GM21825 (cell line): Measurements from ENCODE around the gene FILIP1.
A peak's percentile ranks its signal among the peaks of the same experiment; 100 is the strongest.
"Not testable (repeated sequence)": the region's sequence is repeated elsewhere in the genome, so short reads cannot be mapped to it uniquely, and the experiment has no call there.

Experiments
- ATAC-seq: cut with Tn5 transposase; IDR thresholded peaks from one replicate; pipeline ENCODE4 v1.9.1; 2021; ENCODE audit warnings: mild to moderate bottlenecking, moderate library complexity; ENCODE audit not compliant: unreplicated experiment

FILIP1 gene

DNA sequence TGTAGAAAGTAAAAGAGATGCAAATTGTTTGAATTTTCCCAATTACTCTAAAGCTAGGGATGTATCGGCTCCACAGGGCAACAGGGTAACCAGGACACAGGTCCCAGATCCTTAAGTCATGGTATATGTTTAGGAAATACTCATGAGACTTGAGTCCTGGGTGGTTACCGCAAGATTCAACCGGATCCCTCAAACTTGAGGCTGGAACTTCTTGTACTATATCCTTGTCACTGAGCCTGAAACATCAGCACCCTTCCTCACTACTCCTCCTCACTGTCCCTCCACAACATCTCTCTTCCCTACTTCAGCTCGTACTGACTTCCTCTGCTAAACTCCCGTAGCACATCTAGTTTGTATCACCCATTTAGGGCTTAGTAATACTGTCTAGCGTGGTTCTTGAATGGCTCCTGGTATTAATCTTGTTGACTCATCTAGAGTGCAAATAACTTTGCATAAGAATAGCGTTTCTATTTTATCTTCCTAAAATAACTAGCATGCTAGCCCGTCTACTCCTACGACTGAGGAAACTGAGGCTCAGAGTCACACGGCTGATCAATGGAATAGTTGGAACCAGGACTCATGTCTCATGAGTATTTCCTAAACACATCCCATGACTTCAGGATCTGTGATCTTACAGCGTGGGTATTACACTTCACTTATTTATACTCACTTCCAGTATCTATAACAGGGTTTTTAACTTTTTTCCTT is 72.1 kb downstream of the FILIP1 start:
- ATAC-seq = no peak

DNA sequence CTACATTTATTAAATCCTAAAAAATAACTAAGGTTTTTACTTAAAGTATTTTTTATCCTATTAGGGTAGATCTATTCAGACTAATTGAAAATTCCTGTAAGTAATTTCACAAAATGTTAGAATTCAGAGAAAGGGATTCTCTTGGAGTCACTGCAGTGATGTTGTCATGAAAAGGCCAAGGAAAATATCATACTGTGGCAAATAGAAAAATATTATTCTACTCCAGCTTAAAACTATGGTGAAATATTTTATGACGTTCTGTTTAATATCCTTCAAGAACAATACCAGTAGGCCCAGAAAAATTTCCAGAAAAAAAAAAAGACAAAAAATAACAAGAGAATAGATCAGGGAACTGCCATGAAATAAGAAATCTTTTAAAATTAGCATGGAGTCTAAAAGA is 73.6 kb downstream of the FILIP1 start:
- no peak for ATAC-seq

GRCh38 chr6:75419416-75419815 is 74.2 kb downstream of the FILIP1 start:
- no peak for ATAC-seq

DNA sequence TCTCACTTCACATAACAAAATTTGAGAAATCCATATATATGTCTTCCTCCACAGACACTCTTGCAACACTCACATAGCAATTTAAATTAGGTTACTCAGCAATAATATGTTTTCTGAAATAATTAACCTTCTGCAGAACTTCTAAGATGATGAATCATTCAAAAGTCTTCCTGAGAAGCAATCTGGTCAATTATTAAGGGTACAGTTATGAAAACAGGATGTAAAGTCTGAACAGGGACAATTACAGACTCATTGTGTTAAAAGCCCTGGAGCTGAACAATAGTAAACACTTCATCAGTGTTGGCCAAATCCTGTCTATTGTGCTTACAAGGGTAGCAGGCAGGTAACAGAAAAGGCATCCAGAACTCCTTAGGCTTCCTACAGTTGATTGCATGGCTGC is 75.4 kb downstream of the FILIP1 start:
- ATAC-seq = peak; percentile 94

DNA sequence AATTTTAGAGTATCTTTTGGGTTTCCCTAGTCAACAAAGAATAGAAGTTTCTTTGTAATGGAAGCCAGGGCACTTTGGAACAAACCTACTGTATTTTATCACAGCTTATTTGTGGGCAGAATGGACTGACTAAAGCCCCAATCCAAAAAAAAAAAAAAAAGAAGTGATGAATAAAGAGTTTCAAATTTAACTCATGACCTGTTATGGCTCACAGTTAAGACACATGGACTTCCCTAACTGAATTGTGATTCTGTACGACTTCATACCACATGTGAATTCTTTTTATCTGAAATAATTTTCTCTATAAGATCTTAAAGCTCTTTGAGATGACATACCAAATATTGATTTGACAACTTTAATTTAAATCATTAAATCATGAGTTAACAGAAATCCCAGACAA is 77.2 kb downstream of the FILIP1 start:
- no peak for ATAC-seq

GRCh38 chr6:75415804-75416203 is 77.8 kb downstream of the FILIP1 start:
- ATAC-seq = no peak

DNA sequence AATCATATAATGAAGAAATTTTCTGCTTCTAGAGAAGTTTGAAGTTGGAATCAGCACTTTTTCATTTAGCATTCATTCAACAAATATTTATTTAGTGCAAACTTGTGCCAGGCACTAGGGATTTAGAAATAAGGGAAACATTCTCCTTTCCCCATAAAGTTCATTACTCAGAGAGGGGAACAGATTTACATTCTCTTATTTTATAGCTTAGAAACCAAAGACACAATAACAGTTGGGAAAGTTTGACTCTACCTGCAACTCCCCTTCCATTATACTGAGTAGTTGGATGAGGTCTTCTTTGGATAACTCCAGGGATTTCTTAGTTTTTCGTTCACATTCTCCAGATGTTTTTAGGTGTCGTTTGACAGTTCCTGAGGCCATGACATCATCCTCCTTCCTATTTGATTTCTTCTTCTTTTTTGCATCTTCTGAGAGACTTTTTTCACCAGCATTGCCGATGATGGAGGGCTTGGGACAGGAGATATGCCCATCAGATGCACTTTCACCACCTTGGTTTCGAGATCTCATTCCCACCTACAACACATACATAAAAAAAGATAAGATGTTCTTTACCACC is 79.1 kb downstream of the FILIP1 start:
- no peak for ATAC-seq

DNA sequence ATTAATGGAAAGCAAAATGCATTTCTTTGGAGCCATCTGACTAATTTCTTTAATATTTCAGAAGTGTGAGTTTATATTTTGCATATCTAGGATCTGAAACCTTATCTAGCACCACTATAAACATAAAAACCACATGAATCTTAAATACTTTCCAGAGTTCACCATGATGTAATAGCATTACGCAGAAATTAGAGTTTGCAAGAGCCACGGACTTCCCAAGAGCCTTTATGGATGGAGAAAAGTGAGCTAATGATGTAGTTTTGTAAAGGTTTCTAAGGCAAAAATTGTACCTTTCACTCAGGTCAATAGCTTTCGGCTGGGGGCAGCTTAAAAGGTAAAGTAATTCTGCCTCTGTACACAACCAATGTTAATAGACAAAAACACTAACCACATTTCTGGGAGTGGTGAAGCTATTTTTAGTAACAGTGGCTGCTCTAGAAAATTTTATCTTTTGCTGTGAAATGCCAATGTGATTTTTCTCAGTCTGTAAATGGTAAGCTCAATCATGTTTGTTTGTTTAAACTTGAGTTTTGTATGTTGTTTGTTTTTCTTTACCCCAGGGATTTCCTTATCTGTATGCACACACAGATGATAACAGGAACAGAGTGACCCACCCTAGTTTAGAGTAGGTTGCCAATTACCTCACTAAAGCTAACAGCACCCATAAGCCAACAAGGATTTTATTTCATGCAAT is 80.5 kb downstream of the FILIP1 start:
- ATAC-seq = no peak

DNA sequence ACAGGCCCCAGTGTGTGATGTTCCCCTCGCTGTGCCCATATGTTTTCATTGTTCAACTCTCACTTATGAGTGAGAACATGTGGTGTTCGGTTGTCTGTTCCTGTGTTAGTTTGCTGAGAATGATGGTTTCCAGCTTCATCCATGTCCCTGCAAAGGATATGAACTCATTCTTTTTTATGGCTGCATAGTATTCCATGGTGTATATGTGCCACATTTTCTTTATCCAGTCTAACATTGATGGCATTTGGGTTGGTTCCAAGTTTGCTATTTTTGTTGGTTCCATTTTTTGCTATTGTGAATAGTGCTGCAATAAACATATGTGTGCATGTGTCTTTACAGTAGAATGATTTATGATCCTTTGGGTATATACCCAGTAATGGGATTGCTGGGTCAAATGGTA is 83.0 kb downstream of the FILIP1 start:
- ATAC-seq = not testable (repeated sequence)

DNA sequence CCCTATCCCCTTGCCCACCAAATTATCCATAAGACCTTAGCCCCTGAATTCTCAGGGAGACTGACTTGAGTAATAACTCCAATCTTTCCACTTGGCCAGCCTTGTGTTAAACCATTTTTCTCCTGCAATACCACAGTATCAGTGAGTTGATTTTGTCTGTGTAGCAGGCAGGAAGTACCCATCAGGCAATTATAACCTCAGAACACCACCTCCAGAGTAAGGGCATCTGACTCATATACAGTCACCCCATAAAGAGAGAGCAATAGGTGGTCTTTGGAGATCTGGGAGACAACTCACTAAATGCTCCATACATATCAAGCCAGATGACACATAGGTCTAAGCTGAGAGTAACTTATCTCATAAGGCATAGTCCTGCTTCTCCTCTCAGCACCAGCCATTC is 83.7 kb downstream of the FILIP1 start:
- no peak for ATAC-seq

GRCh38 chr6:75409286-75409685 is 84.3 kb downstream of the FILIP1 start:
- ATAC-seq = no peak

DNA sequence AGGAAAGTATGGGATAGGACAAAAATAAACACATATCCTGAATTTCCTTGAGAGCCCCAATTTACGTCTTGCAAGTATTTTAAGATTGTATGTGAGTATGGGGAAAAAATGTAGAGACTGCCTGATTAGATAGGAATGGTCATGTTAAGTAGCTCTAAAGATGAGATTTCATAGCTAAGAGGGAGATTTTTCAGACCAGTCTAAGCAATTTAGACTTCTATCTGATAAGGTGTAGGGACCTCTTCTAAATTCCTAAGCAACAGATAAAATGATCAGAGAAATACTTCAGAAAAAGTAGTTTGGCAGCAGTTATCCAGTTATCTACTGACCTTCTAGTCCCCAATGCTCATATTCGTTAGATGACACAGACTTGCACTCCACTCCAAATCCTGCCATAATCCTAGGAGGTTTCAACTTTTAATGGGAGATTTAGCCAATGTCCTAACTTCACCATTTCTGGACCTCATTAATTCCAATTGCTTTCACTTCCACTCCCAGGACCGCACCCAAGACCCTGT is 90.0 kb downstream of the FILIP1 start:
- ATAC-seq = no peak

DNA sequence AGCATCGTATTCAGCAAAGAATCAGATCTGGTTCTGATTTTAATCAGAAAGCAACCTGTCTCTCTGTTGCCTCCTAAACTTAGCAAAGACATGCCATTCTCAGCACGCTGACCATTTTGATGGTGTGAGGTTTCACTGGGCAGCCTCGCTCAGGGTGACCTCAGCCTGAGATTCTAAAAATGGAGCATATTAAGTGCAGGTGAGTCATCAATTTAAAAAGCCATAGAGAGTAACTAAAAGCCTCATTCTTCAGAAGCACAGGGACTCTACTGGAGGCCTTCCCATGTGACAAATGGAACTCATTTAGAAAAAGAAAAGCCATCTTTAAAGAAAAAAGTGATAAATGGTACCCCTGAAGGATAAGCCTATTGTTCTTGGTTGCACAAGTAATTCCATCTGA is 91.3 kb downstream of the FILIP1 start:
- ATAC-seq = no peak

- no peak for ATAC-seq
These were observed 95.7 kb downstream of the FILIP1 start for GRCh38 chr6:75397656-75398465.

DNA sequence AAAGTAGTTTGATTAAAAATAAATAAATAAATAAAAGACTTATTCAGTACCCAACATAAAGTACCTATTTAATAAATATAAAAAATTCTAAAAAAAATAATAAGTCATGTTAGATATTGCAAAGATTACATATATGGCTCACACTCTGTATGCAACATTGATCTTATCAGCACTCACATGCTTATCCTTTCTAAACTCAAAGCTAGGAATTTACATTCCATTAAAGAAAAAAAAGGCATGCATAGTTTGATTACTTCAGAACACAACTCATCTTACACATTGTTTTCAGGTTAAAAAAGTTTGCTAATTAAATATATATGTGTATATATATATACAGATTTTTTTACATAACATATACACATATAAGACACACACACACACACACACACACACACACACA is 96.4 kb downstream of the FILIP1 start:
- no peak for ATAC-seq

- no peak for ATAC-seq
These were observed 97.4 kb downstream of the FILIP1 start for GRCh38 chr6:75396005-75396800.

- no peak for ATAC-seq
These were observed 99.8 kb downstream of the FILIP1 start for GRCh38 chr6:75393806-75394205.

DNA sequence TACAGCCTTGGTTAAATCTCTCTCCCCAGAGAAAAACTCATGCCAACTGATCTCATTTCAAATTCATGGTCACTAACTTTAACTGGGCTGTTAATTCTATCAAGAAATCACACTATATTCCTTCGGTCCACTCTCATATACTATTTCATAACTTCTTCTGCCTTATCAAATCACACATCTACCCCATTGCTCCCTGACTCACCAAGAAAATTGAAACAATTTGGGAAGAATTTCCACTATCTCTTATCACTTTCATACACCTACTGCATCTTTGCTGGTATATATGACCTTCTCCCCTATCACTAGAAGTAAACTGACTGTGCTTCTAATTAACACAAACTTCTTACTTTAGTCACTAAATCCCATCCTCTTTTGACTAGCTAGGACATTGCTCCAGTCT is 102.3 kb downstream of the FILIP1 start:
- ATAC-seq = no peak

DNA sequence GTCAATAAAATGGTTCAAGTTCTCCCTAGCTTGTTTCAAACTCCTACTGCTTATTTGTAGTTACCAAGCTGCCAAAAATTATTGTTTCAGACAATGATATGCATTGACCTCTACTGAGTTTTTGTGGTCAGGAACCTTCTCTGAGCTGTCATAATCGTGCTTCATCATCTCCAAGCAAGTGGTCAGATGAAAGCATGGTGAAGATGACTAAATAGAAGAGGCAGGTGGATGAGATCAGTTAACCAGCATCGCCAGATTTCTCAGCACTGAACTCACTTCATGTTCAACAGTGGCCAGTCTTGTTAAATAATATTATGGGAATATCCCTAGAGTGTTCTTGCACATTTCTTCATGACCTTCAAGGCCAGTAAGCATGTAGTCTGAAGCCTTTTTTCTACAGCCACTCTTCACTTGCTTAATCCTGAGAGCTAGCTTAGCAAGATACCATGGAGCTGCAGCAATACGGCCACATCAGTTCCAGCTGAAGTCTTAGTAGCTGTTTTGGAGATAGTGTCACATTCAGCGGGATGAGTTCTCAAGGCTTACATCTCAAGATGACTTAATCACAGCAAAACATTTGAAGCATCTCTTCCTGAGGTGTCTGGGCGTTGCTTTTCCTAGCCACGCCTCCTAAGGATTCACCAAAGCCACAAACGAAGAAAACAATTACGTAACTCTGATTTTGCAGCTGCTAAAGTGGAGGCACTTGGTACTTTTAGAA is 107.4 kb downstream of the FILIP1 start:
- no peak for ATAC-seq

- ATAC-seq = no peak
These were observed 109.5 kb downstream of the FILIP1 start for GRCh38 chr6:75384116-75384515.
